ENCODE measurements around the gene ZFPM1. TPM values are rescaled to one million over a fixed set of nuclear protein-coding genes. Genes with fewer than 3 reads are reported as not detected.

The ZFPM1 gene
- total RNA-seq, 6 donors from 2014 or later: 1.0 to 8.4 (median 3.3) TPM

- DNase-seq: peak in 1 of 2 donors; percentile 73
- Histone ChIP-seq H3K4me3 (no peak overlapping the region), H3K27ac (no peak overlapping the region), H3K9me3 (no peaks in the 10 kb centered on the region), H3K27me3 (no peaks in the 10 kb centered on the region), H3K4me1 (peaks cover 4 to 24% (median 5%) of the 10 kb centered on the region in 4 donors), H3K36me3 (no peaks in the 10 kb centered on the region)
- TF ChIP-seq CTCF (IDR thresholded peaks at IDR 0.05): no peak
- no peak for TF ChIP-seq POLR2A (IDR thresholded peaks at IDR 0.05)
- TF ChIP-seq POLR2AphosphoS5 (IDR thresholded peaks at IDR 0.05): no peak
- TF ChIP-seq EP300 (IDR thresholded peaks at IDR 0.05): no peak
- no peak for ATAC-seq (ENCODE audit: low FRiP score in 2 of 2)
- WGBS, 2 donors: 92 to 96% methylated on average over 4 to 15 of the region's 15 CpGs
These were observed 49.3 kb downstream of the ZFPM1 start for GRCh38 chr16:88502371-88502770.

GRCh38 chr16:88502776-88503280 is 49.7 kb downstream of the ZFPM1 start:
- WGBS, 2 donors: 89 to 90% methylated on average over 11 to 13 of the region's 23 CpGs

GRCh38 chr16:88503374-88503770 is 50.3 kb downstream of the ZFPM1 start:
- 80 to 92% methylated on average over 3 to 10 of the region's 10 CpGs for WGBS, 2 donors
- Histone ChIP-seq H3K4me3 (no peak overlapping the region), H3K27ac (no peak overlapping the region), H3K4me1 (peaks cover 4 to 24% (median 5%) of the 10 kb centered on the region in 4 donors), H3K9me3 (no peaks in the 10 kb centered on the region), H3K27me3 (no peaks in the 10 kb centered on the region), H3K36me3 (no peaks in the 10 kb centered on the region)
- ATAC-seq (ENCODE audit: low FRiP score in 2 of 2) (no peak), DNase-seq (peak in 1 of 2 donors; percentile 24)
- no peak for TF ChIP-seq CTCF (IDR thresholded peaks at IDR 0.05)
- TF ChIP-seq POLR2A (IDR thresholded peaks at IDR 0.05): no peak
- no peak for TF ChIP-seq POLR2AphosphoS5 (IDR thresholded peaks at IDR 0.05)
- TF ChIP-seq EP300 (IDR thresholded peaks at IDR 0.05): no peak

More at GRCh38 chr16:88502776-88503280, 49.7 kb downstream of the ZFPM1 start:
- Histone ChIP-seq H3K27me3 (no peaks in the 10 kb centered on the region), H3K27ac (no peak overlapping the region), H3K36me3 (no peaks in the 10 kb centered on the region), H3K9me3 (no peaks in the 10 kb centered on the region), H3K4me1 (peaks cover 4 to 24% (median 5%) of the 10 kb centered on the region in 4 donors), H3K4me3 (no peak overlapping the region)
- ATAC-seq (ENCODE audit: low FRiP score in 2 of 2) (no peak), DNase-seq (peak in 1 of 2 donors; percentile 73)
- TF ChIP-seq POLR2A (IDR thresholded peaks at IDR 0.05) (no peak), CTCF (IDR thresholded peaks at IDR 0.05) (no peak), POLR2AphosphoS5 (IDR thresholded peaks at IDR 0.05) (no peak), EP300 (IDR thresholded peaks at IDR 0.05) (no peak)

- WGBS, 2 donors: 92 to 96% methylated on average over 5 to 10 of the region's 13 CpGs
- ATAC-seq (ENCODE audit: low FRiP score in 2 of 2) (no peak), DNase-seq (peak in 1 of 2 donors; percentile 47)
- H3K27ac ChIP-seq: no peak overlapping the region
- no peak overlapping the region for H3K4me3 ChIP-seq
- H3K27me3 ChIP-seq: no peaks in the 10 kb centered on the region
- no peak for TF ChIP-seq POLR2AphosphoS5 (IDR thresholded peaks at IDR 0.05)
- no peak for TF ChIP-seq EP300 (IDR thresholded peaks at IDR 0.05)
- no peak for TF ChIP-seq CTCF (IDR thresholded peaks at IDR 0.05)
- no peak for TF ChIP-seq POLR2A (IDR thresholded peaks at IDR 0.05)
- no peaks in the 10 kb centered on the region for H3K9me3 ChIP-seq
- H3K4me1 ChIP-seq: peaks cover 4 to 20% (median 5%) of the 10 kb centered on the region in 4 donors
- H3K36me3 ChIP-seq: no peaks in the 10 kb centered on the region
These were observed 50.9 kb downstream of the ZFPM1 start for GRCh38 chr16:88503771-88504488.
